HG03378 (cell line): ENCODE measurements around the gene CHURC1.

Experiments
- ATAC-seq: cut with Tn5 transposase; IDR thresholded peaks from one replicate; pipeline ENCODE4 v1.9.1; 2021; ENCODE audit warnings: mild to moderate bottlenecking, moderate library complexity; ENCODE audit not compliant: unreplicated experiment

CHURC1 gene

DNA sequence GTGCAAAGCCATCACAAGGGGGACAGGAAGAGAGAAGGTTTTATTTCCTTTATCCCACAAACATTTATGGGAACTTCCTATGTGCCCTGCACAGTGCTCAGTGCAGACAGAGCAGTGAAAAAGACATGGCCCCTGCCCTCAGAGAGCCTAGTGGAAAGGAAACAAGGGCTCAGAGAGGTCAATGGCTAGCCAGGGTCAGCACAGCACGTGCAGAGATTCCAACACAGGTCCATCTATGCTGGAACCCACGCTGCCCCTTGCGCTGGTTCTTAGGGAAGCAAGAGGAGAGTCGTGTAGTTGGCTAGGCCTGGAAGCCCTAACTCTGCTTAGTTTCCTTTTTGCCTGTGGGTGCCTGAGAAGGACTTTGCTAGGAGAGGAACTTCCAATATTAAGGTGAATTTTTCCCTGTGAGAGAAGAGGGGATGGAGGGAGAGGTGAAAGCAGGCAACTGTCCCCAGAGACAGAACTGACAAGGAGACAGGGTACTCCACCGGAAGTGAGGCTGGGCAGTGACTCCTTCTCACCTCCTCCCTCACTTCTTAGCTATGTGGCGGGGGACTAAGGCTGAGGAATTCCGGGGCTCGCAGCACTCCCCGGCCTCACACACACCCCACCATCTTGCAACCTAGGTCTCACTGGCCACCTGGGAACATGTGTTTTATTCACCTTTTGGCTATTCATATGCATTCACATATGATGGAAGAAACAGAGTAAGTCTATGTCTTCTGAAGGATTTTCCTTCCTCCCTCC lies 40.4 kb downstream of the CHURC1 start:
- ATAC-seq = no peak

DNA sequence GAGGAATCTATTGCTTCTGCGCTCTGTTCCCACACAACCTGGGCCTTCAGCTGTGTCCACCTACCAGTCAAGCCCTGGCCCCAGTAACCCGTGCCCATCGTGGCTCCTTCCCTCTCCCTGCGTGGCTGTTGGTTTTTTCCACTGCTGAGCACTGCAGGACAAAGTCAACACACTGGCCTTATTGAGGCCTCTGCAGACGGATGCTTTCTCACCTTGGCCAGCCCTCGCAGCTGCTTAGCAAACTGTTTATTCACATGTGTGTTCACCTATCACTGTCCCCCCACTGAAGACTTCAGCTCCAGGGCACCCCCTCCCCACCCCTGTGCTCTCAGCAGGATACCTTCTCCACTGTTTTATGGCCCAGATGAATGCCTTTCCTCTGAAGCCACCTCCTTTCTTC lies 41.0 kb downstream of the CHURC1 start:
- no peak for ATAC-seq

DNA sequence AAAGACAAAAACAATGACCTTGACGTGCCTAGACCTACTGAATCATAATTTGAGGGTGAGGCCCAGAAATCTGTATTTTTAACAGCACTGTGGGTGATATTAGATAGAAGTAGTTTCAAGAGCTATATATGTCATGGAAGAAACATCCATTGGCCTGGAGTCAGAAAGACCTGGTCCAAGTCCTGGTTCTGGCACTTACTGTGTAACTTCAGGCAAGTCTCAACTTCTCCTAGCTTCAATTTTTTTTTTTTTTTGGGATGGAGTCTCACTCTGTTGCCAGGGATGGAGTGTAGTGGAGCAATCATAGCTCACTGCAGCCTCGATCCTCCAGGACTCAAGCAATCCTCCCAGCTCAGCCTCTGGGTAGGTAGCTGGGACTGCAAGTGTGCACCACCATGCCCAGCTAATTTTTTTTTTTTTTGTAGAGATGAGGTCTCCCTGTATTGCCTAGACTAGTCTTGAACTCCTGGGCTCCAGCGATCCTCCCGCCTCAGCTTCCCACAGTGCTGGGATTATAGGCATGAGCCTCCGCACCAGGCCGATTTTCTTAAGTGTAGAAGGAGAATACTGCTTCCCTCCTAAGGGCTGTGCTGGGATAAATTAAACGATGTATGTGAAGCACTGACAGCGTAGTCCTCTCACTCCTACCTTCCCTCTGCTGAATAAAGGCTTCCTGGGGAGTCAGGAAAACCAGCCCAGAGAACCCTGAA lies 42.6 kb downstream of the CHURC1 start:
- ATAC-seq = no peak

DNA sequence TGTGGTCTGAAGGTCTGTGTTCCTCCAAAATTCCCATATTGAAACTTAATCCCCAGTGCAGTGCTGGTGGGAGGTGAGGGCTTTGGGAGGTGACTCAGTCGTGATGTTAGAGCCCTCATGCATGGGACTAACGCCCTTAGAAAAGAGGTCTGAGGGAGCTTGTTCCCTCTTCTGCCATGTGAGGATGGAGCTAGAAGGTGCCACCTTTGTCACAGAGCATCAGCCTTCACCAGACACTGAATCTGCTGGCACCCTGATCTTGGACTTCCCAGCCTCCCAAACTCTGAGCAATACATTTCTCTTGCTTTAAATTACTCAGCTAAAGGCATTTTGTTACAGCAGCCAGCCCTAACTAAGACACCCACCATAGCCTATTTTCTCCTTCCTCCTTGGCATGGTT lies 43.9 kb downstream of the CHURC1 start:
- ATAC-seq = no peak

DNA sequence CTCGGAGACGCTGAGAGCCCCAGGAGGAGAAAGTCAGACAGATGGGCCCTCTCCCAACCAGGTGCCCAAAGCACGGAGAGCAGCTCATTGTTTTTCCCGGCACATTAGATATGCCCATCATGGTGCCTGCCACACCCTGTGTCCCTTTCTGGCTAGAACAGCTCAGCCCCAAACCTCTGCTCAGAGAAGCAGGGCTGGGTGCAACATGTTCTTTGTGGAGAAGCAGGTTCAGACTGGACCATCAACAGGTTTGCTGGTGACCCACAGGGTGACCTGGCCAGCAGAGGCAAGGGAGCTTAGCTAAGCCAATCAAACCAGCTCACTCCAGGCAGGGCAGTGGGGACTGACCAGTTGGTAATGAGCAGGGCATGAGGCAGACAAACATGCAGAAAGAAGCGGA lies 44.5 kb downstream of the CHURC1 start:
- no peak for ATAC-seq

DNA sequence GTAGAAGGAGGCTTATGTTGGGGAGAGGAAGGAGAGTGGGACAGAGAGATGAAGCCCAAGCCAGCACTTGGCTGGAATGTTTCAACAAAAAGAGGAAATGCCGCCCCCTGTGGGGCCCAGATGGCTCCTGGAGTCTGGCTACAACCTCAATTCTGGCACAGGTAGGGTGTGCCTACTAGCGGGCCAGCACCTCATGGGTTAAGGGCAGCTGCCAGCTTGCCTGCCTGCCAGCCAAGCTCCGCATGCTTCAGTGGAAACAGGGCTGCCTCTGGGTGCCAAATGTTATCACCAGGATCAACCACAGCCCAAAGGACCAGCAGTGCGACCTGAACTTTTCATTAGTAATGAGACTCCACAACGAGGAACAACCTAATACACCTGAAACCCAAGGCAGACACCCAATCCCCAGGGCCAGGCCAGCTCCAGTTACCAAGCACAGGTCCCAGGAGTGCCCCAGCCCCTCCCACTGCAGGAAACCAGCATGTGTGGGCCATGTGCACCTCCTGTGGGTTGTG lies 46.6 kb downstream of the CHURC1 start:
- no peak for ATAC-seq

DNA sequence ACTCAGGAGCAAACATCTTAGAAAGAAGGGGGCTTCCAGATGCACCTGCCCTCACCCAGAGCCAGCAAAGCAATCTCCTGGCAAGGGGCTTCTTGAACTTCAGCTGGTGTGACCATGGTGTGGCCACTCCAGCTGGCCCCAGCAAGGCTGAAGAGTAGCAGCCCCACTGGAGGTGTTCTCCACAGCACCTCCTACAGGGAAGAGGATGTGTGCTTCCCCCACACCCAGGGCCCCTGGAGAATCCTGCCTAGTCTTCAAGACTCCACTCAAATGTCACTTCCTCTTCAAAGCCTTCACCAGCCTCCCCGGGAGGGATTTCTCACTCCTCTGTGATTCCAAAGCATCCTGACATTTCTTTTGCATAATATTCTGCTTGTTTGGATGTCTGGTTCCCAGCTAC lies 49.4 kb downstream of the CHURC1 start:
- no peak for ATAC-seq

DNA sequence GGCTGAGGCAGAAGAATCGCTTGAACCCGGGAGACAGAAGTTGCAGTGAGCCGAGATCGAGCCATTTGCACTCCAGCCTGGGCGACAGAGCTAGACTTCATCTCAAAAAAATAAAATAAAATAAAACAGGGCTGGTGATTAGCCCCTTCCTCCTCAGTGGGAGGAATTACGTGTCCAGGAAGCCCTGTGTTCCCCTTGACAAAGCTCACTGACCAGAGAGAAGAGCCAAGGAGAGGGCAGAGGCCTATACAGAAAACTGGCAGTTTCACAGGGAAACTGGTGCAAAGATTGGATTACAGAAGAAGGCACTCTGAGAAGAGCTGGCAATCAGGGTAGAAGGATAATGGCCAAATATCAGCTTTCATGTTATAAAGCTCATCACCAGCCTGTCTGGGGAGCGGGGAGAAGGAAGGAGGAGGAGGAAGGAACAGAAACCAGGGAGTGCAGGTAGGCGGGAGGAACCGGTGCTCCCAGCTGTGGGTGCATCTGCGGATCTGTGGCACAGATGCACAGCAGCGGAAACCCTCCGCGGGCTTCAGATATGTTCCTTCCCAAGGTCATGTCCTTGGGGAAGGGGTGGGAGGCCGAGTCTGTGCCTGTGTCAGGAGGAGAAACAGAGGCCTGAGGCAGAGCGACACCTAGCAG lies 51.2 kb downstream of the CHURC1 start:
- ATAC-seq = no peak

DNA sequence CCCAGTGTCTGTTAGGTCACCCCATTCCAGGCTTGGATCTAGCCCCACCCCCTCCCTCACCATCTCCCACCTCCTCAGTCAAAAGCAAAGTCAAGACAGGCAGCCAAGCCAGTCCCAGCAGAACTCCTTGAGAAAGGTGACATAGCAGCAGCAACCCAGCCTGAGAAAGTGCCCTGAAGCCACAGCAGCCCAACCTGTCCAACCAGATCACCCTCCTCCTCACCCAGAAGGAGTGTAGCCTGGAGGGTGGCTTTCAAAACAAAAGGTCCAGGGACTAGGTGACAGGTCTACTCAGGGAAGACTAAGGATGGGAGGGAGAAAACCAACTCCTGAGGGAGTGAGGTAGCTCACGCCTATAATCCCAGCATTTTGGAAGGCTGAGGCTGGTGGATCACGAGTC lies 52.7 kb downstream of the CHURC1 start:
- no peak for ATAC-seq

DNA sequence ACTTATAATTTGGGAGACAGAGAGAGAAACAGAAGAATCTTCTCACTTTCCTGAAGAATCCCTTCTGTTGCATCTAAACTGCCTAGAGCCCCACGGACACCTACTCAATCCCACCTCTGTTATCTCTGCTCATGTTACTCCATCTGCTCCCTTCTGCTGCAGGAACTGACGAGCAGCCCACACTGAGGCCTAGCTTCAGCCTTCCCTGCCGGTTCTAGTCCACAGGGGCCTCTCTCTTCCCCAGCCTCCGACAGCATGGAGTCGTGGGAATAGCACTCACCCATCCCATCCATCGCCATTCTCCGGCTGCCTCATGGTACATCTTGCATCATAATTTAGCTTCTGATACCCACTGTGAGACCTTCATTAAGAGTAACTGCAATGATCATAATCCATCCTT lies 53.9 kb downstream of the CHURC1 start:
- no peak for ATAC-seq

DNA sequence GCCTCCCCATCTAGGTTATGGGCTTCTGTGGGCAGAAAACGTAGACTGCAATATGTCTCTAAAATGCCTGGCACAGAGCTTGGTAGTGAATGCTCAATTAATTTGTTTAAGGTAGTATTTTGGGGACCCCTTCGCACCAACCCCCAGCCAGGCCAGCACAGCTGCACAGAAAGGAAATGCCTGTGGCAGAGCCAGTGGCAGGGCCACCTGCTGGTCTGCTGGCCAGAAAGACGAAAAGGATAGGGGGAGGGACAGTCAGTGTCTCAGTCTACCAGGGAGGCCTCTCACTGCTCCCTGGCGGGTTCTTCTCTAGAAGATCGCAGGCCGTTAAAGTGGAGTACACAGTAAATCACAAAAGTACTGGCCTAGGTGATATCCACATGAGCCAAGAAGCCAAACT lies 54.4 kb downstream of the CHURC1 start:
- ATAC-seq = no peak

DNA sequence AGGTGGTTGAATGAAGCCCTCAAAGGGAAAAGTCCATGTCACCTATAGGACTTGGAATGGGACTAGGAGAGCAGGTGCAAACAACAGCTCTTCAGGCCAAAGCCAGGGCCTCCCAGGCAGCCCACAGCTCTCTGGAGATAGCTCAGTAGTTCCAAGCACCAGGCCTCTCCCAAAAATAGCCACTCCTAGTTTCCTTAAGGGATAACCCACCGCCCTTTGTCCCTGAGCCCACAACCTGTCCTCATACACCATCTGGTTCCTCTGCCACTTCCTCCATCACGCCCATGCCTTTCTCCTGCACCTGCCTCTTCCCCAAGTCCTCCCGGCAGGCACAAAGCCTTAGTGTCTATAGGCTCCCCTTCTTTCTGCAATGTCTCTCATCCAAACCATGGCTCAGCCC lies 55.8 kb downstream of the CHURC1 start:
- no peak for ATAC-seq

DNA sequence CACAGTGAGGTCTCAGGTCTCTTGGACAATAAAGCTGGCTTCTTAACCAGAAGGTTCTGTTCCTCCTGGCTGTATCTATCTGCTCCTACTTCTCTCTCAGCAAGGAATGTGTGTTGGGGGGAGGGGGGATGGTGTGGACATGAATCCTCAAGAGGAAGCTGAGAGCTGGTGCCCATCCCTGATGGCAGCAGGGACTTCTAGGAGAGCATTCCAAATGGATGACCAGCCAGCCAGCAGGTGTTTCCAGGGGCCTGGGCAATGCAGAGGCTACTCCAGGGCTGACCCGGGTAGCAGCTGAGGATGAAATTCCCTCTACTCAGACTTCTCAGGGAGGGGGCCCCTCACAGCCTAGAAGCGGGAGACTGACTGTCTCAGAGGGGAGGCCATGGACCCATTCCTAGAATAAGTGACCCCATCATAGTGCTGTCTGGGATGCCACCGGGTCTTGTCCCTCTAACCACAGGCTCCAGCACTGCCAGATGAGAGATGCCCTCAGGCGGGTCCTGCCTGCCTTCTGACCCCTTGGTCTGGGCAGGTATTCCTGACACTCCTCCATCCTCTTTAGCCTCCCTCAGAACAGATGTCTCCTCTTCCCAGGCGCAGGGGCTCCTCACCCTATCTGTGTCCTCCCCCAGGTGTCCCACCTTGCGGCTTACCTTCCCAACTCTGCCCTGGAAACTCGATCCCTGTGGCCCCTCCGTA lies 56.7 kb downstream of the CHURC1 start:
- no peak for ATAC-seq

DNA sequence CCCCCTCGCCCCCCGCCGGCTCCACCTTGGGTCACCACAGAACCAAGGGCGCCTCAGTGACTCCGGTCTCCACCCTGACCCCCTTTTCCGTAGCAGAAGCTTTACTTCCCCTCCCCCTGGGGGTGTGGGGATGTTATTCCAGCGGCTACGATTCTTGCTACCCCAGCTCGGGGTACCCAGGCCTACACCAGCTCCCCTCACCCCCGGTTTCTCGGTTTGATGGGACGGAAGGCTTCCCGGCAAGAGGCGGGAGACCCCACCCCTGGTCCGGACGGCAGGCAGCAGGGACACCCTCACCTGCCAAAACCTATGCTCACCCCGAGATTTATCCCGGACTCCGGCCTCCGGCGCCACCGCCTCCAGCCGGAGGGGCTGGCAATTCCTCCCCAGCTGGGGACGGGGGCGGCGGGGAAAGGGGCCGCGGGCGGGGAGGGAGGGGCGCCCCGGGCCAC lies 57.3 kb downstream of the CHURC1 start:
- no peak for ATAC-seq

DNA sequence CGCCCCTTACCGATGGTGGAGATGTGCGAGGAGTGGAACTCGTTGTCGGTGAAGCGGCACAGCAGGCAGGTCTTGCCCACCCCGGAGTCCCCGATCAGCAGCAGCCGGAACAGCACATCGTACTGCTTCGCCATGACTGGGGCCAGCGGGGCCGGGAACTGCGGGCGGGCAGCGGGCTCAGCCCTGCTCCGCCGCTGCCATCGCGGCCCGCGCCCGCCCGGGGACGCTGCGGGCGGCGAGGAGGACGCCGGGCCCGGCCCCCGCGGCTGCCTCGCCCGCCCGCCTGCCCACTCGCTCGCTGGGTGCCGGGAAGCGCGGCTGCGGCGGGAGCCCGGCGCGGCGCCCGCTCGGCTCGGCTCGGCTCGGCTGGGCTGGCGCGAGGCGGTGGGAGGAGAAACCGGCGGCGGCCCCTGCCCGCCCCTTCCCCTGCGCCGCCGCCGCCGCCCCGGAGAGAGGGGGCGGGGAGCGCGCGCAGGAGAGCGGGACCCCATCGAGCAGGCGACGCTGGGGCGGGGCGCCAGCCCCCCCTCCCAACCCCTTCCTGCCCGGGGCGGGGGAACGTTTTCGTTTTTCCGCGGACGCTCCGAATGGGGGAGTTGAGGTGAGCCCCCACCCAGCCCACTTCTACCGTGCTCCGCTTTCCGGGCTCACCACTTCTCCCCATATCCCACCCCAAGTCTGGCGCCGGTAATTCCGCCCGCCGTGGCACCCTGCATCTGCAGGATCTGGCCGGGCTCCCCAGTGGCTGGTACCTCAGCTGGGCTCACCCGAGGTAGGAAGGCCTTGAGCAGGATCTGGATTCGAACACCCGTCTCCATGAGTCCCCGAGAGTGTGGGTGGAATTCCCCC lies 57.9 kb downstream of the CHURC1 start, which contains the start of gene RAB15:
RAB15 (minus strand) TSS at position 394 of the 849 bp plus-strand sequence; CDS start at position 134, 260 bp downstream.
- no peak for ATAC-seq

DNA sequence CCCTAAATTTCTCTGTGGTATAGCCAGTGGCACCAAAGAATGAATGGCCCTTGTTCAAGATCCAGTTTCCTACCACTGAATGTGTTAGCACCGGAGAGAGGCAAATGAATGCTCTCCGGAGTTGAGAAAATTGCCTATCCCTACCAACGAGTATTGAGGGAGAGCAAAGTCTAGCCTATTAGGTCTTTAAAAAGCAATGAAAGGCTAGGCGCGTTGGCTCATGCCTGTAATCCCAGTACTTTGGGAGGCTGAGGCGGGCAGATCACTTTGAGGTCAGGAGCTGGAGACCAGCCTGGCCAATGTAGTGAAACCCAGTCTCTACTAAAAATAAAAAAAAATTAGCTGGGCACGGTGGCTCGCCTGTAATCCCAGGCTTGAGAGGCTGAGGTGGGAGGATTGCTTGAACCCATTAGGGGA lies 58.8 kb downstream of the CHURC1 start:
- no peak for ATAC-seq

DNA sequence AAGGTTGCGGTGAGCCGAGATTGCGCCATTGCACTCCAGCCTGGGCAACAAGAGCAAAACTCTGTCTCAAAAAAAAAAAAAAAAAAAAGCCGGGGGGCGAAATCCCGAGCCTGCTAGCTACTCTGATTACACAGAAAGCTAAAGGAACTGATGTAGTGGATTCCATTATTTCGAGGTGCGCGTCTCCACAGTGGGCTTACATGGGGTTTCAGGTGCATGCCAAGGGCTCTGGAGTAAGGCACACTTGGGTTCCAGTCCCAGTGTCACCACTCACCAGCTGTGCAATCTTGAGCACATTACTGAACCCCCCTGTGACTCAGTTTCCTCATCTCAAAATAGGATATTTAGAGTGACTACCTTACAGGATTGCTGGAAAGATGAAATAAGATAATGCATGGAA lies 59.6 kb downstream of the CHURC1 start:
- ATAC-seq = no peak

DNA sequence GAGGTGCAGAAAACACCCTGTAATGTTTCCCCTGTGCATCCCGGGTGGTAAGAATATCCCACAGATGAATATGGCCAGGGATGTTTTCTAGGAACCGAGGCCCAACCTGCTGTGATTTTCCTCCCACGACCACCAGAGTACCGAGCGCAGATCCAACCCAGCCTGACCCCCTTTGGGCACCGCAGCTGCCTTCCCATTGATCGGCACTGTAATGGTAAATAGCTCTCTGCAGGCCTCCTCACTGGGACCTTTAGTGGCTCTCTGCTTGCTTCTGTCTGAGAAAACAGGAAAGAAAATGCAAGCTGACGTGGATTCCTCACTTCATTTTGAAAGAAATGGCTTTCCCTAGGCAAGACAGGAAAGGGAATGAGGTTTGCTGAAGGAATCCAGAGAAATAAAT lies 60.3 kb downstream of the CHURC1 start:
- no peak for ATAC-seq

DNA sequence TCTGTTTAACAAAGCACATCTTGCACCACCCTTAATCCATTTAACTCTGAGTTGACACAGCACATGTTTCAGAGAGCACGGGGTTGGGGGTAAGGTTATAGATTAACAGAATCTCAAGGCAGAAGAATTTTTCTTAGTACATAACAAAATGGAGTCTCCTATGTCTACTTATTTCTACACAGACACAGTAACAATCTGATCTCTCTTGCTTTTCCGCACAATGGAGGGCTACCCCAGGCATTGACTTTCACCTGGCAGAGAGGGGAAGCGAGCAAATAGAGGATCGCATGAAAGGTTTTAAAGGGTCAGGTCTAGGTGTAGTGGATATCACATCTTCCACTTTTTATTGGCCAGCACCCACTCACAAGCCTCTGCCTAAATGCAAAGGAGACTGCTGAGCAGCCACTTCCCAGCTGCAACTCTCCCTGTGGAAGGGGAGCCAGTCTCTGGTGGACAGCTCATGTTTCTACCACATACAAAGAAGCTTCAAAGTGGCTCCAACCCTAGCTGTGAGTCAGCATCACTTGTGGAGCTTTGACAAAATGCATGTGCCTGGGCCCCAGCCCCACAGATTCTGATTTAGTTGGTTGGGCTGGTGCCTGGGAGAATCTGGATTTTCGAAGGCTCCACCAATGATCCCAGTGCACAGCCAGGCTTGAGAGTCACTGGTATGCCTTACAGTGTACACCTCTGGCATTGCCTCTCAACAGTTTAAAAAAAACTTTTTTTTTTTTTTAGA lies 65.2 kb downstream of the CHURC1 start:
- no peak for ATAC-seq
